HG03457 (cell line): ENCODE data around the gene SPATS1.
"Not testable (repeated sequence)": the region's sequence is repeated elsewhere in the genome, so short reads cannot be mapped to it uniquely, and the experiment has no call there.

Source experiments
- ATAC-seq: cut with Tn5 transposase; IDR thresholded peaks from one replicate; pipeline ENCODE4 v1.9.1; 2021; ENCODE audit warnings: moderate number of reproducible peaks; ENCODE audit not compliant: unreplicated experiment

The SPATS1 gene

DNA sequence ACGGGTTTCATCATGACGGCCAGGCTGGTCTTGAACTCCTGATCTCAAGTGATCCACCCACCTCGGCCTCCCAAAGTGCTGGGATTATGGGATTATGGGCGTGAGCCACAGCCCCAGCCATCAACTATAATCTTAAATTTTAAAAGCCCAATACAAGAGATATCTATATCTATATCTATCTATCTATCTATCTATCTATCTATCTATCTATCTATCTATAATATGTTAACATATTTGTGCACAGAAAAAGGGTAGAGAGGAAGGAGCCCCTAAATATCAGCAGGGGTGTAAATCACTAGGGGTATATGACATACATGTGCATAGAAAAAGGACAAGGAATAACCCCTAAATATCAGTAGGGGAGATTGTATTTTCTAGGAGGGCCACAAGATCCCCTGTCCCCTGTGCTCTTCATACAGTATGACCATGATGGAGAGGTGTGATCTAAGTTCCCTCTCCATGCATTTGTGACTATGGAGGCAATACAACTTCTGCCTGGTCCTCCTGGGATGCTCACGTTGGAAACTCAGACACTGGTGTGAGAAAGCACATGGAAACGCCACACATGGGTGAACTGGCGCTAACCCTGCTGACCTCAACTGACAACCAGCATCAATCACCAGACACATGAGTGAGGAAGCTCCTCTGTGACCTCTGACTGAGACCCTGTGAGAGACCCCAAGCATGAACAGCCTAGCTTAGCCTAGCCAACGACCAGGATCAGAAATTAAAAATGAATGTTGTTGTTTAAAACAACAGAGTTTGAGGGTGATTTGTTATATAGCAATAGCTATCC is 1.2 kb upstream of the SPATS1 start:
- no peak for ATAC-seq

DNA sequence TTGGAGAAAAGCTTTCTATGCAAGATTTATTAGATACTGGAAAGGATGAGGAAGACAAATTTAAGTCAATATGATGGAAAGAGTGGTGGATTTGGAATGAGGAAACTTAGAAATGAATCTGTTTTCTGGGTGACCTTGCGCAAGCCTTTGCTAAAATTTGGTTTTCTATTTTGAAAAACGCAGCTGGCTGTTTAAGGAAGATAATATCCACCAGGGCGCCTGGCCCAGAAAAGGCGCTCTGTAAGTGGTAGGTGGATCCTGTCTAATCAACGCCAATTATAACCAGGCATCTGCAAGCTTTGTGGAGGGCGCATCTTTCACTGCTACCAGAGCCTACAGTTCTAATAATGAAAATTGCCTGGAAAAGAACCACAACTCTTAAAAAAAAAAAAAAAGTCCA is 398 bp upstream of the SPATS1 start:
- no peak for ATAC-seq

DNA sequence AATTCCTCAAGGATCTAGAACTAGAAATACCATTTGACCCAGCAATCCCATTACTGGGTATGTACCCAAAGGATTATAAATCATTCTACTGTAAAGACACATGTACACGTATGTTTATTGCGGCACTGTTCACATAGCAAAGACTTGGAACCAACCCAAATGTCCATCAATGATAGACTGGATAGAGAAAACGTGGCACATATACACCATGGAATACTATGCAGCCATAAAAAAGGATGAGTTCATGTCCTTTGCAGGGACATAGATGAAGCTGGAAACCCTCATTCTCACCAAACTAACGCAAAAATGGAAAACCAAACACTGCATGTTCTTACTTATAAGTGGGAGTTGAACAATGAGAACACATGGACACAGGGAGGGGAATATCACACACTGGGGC is 4.4 kb downstream of the SPATS1 start:
- ATAC-seq: not testable (repeated sequence)

DNA sequence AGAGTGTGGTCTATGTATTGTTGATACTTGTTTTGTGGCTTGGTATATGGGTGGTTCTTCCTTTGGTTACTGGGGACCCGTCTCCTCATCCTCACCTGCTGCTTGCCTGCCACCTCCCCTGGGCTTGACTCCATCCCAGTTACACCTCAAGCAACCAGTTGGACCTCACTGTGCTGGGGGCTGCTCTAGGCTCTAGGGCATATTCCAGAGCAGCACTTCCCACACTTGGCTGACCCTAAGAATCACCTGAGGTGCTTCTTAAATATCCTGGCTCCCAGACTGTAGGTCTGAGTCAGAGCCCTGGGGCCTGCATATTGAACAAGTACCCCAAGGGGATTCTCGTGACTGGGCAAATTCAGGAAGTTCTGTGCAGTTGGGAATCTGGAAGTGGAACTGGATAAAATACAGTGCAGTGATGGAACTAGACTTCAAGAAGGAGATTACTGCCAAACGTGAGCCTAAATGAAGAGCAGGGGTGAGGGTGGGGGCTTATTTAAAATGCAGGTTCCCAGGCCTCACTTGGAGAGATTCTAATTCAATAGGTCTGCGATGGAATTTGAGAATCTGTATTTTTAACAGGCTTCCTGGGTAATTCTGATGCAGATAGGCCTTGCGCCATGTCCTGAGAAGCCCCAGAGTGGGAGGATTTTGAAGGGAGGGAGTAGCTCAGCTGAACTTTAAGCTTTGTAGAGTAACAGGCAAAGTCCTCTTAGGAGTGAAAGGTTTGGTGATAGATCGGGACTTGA is 7.6 kb downstream of the SPATS1 start:
- no peak for ATAC-seq

DNA sequence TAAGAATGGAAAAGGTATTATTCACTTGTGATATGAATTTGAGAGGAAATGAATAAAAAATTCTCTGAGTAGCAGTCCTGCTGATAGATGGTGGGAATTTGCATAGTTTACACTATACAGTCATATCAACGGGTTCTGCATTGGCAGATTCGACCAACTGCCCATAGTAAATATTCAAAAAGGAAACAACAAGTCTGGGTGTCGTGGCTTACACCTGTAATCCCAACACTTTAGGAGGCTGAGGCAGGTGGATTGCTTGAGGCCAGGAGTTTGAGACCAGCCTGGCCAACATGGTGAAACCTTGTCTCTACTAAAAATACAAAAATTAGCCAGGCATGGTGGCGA is 8.2 kb downstream of the SPATS1 start:
- not testable (repeated sequence) for ATAC-seq

DNA sequence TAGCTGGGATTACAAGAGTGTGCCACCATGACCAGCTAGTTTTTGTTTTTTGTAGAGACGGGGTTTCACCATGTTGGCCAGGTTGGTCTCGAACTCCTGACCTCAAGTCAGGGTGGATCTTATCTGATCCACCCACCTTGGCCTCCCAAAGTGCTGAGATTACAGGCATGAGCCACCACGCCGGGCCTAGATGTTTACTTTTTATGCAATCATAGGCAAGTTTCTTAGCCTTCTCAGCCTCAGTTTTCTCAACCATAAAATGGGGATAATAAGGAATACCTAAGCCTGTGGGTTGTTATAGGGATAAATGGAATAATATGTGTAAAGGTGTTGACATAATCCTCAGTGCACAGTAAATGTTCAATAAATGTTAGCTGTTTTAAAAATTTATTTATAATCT is 9.8 kb downstream of the SPATS1 start:
- no peak for ATAC-seq

DNA sequence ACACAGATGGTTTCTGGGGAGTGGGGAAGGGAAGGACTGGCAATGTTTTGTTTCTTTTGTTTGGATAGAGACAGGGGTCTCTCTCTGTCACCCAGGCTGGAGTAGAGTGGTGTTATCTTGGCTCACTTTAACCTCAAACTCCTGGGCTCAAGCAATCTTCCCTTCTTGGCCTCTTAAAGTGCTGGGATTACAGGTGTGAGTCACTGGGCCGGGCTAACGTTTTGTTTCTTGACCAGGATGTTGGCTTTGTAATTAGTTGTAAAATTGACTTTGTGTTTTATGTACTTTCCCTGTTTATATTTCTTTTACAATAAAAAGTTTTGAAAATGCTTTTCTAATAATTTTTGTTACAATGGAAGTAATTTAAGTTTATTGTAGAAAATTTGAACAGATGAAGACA is 10.9 kb downstream of the SPATS1 start:
- ATAC-seq: no peak

DNA sequence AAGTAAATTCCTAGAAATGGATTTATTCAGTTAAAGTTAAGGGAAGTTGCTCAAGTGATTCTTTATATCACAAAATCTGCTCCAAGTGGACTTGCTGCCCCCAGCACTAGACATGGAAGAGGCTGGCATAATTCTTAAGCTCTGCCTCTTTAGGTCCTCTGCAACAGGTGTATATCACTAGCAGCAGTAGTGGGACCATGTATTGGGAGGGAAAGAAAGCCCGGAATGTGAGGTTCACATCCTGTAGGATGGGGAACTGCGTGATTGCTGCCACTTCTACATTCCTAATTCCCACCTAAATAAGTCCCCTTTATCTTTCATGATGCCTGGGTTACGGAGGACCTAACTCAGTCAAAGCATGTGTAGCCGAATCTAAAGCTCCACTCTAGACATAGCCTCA is 13.2 kb downstream of the SPATS1 start:
- no peak for ATAC-seq

DNA sequence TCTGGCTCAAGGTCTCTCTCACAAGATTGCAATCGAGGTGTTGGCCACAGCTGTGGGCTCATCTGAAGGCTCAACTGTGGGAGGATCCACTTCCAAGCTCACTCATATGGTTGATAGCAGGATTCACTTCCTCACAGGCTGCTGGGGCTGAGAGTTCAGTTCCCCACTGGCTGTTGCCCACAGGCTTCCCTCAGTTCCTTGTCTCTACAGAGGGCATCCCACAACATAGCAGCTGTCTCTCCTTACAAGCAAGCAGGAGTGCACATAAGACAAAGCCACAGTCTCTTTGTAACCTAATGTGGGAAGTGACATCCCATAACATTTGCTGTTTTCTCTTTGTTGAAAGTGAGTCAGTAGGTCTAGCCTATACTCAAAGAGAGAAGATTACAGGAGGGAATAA is 14.0 kb downstream of the SPATS1 start:
- ATAC-seq: no peak

DNA sequence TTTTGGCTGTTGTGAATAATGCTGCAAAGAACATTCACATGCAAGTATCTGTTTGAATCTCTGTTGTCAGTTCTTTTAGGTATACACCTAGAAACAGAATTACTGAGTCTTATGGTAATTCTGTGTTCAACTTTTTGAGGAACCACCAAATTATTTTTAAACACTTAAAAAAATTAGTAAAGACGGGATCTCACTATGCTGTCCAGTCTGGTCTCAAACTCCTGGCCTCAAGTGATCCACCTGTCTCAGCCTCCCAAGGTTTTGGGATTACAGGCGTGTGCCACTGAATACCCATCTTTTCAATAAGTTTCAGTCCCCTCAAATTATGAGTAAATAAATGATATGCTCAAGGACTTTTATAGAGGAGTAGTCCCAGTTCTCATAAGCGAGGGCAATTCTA is 17.5 kb downstream of the SPATS1 start:
- ATAC-seq: no peak

DNA sequence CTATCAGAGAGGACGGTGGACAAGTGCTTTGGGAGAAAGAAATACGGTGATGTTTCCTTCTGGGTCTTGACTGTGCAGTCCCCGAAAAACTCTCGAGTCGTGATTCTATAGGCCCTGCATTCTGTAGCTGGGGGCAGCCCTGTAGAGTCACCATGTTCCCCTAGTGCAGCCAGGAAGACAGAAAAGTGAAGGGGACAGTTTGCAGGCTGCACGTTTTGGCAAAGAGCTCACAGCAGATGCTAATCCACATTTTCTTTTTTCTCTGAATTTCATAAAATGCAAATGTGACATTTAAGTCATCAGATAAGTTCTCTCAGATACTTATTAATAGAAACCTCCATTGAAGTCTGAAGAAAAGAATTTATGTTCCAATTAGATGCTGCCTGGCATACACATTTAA is 19.5 kb downstream of the SPATS1 start:
- no peak for ATAC-seq

DNA sequence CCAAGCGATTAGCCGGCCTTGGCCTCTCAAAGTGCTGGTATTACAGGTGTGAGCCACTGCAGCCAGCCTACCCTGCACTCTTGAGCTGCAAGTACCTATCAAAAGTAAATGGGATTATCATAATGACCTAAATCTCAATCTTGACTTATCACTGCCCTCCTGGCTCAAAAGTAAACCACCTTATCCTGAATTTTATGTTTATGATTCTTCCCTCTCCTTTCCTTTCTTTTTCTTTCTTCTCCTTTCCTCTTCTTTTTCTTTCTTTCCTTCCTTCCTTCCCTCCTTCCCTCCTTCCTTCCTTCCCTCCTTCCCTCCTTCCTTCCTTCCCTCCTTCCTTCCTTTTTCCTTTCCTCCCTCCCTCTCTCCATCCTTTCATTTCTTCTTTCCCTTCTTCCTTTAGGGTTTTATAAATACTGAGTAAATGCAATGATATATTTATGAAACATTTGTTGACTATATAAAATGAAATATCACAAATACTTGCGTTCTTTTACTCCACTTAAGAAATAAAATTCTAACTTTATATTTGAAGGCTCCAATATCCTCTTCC is 21.0 kb downstream of the SPATS1 start:
- no peak for ATAC-seq

DNA sequence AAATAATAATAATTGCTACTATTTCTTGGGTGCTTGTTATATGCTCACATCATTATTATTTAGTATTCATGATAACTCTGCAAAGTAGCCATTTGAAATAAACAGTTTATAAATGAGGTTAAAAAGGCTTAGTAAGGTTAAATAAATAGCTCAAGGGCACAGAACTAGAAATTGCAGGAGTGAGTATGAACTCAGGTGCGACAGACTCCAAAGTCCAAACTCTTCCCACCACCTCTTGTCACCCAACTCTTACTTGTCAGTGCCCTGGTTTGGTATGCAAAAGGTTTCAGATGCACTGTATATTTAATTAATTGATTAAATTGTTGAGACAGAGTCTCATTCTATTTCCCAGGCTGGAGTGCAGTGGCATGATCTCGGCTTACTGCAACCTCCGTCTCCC is 24.3 kb downstream of the SPATS1 start:
- ATAC-seq: no peak

DNA sequence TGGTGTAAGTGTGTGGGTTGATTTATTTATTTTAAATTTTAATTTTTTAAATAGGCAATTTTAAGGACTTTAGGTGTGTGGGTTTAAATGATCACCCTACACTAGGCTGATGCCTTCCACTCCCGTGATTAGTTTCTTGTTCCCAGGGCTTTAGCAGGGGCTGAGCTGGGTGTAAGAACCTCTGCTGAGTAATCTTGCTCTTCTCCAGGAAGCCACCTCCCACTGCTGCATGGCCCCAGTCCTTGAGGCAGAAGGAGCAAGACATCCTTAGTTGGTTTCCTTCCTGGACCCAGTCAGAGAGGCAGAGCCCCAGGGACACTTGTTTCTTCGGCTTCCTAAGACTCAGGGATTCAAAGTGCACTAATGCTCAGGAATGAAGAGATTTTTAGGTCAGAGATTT is 25.2 kb downstream of the SPATS1 start:
- ATAC-seq: no peak

DNA sequence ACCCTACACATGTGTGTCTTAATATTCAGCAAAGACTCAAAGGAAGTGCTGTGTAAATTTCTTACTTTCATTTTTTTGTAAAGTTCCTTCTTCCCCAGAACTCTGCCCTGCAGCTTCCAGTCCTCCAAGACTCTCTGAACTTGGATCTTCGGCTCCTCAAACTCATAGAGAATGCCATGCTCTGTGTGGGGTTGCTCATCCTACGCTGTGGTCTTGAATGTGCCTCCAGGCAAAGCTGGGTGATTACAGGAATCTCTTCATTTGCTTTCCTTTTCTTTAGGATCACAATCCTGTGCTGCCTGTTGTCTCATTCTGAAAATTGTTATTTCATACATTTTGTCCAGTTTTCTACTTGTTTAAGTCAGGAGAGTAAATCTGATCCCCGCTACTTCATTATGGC is 30.6 kb downstream of the SPATS1 start:
- no peak for ATAC-seq

DNA sequence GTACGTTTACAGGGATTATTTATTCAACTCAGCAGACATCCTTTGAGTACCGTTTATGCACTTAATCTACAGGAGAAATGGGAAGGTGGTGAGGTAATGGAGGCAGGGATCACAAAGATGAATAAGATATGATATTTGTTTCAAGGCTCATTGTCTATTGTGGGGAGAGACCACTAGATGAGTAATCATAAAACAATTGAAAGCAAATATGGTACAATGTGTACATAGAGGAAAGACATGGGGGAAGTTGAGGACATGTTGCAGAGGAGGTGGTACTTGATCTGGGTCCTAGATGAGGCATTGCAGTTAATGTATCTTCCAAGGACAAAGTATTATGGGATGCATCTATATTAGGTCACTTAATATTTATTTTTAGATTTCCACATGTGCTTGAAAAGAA is 31.3 kb downstream of the SPATS1 start:
- no peak for ATAC-seq

DNA sequence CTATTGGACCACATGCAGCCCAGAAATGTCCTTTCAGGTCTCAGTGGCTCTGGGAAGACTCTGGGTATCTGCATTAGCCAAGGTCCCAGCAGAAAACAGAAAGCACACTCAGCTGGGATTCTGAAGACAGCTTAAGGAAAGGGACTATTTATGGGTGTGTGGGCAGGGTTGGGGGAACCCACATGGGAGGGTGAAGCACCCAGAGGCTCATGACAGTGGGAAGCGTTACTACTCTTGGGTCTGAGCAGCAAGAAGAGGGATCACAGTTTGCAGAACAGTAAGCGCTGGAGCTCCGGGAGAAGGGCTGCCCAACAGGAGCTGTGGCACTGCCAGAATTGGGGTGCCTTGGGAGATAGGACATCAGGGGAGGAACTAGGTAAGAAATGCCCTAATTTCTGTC is 32.6 kb downstream of the SPATS1 start:
- ATAC-seq: no peak

DNA sequence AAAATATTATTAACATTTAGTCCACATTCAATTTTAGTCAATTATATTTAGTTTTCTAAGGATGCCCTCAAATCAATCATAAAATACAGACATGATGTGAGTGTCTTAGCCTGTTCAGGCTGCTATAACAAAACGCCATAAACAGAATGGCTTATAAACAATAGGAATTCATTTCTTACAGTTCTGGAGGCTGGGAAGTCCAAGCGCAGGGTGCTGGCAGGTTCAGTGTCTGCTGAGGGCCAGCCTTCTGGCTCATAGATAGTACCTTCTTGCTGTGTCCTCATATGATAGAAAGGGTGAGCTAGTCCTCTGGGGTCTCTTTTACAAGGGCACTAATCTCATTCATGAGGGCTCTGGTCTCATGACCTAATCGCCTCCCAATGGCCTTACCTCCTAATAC is 35.0 kb downstream of the SPATS1 start:
- ATAC-seq: no peak

DNA sequence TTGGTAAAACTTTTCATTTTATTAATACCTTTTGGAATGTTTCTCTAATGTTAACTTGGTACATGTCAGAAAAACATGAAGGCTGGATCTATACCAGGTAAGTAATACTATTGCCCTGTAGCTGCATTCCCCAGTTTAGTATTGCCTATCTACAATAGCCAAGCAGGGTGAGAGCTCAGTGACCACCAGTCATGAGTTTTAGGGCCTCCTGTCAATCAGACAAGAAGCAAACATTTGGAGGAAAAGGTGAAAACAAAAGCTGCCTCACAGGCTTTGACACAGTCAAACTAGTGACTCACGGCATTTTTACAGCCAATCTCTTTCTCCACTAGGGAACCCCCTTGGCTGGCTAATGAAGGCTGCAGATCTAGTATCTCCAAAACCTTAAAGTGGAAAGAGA is 35.5 kb downstream of the SPATS1 start:
- ATAC-seq: no peak

DNA sequence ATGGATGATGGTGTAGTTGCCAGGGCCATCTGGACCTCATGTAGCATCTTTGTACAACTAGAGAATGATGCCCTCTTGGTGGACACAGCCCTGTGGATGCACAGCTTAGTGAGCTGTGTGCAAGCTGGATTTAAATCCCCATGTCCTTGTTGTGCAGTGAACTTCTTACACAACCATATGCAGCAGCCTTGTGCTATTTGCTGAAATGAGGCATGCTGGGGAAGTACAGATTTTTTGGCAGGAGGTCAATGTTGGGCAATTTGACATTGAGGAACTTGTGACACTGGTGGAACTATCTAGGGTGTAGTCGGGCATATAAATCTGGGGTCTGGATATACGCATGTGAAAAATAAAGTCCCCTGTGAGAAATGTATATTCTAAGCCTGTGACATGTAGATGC is 39.3 kb downstream of the SPATS1 start:
- no peak for ATAC-seq

DNA sequence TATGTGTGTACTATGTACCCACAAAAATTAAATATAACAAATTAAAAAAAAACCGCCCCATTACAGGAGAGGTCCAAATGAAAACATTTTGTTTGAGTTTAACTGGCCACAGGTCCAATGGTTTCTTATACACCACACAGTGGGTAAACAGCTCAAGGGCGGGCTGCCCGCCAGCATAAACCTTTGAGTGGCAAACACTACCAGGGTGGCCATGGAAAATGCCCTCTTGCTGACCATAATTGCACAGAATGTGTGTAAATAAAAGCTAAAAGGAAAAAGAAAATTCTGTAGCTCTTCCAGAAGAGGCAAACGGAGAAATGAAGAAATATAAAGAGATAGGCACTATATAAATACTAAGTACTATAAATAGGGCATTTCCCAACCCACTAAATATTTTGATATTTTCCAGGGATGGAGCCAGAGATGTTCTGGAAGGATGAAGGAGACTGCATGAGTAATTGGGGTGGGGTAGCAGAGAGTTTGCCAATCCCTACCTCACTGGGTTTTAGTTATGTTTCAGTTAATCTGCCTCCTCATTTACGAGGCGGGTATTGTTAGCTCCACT is 44.0 kb downstream of the SPATS1 start:
- no peak for ATAC-seq

DNA sequence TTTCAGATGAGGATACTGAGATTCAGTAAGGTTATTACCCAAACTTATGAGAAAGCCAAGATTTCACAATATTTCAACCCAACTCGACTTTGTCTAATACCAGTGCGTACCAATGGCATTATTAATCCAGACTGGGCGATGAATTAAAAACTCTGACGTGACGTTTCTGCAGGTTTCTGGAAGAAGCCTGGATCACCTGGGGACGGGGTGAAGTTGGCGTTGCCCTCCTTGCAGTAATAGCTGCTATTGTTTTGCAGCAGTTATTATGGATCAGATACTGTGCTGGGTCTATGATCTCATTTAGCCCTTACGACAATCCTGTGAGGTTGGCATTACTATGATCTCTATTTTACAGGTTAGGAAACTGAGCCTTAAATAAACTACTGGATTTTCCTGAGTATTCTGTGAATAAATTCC is 44.5 kb downstream of the SPATS1 start:
- ATAC-seq: peak; percentile 28
